COLO668 (cell line): Measurements from ENCODE around the gene ABCA2.

ENCODE experiments used
- DNase-seq: peaks from one replicate; lab custom pipeline; 2025; ENCODE audit not compliant: unreplicated experiment; lab: John Stamatoyannopoulos, UW

The ABCA2 gene, protein sequence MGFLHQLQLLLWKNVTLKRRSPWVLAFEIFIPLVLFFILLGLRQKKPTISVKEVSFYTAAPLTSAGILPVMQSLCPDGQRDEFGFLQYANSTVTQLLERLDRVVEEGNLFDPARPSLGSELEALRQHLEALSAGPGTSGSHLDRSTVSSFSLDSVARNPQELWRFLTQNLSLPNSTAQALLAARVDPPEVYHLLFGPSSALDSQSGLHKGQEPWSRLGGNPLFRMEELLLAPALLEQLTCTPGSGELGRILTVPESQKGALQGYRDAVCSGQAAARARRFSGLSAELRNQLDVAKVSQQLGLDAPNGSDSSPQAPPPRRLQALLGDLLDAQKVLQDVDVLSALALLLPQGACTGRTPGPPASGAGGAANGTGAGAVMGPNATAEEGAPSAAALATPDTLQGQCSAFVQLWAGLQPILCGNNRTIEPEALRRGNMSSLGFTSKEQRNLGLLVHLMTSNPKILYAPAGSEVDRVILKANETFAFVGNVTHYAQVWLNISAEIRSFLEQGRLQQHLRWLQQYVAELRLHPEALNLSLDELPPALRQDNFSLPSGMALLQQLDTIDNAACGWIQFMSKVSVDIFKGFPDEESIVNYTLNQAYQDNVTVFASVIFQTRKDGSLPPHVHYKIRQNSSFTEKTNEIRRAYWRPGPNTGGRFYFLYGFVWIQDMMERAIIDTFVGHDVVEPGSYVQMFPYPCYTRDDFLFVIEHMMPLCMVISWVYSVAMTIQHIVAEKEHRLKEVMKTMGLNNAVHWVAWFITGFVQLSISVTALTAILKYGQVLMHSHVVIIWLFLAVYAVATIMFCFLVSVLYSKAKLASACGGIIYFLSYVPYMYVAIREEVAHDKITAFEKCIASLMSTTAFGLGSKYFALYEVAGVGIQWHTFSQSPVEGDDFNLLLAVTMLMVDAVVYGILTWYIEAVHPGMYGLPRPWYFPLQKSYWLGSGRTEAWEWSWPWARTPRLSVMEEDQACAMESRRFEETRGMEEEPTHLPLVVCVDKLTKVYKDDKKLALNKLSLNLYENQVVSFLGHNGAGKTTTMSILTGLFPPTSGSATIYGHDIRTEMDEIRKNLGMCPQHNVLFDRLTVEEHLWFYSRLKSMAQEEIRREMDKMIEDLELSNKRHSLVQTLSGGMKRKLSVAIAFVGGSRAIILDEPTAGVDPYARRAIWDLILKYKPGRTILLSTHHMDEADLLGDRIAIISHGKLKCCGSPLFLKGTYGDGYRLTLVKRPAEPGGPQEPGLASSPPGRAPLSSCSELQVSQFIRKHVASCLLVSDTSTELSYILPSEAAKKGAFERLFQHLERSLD (N-terminal part only)

DNA sequence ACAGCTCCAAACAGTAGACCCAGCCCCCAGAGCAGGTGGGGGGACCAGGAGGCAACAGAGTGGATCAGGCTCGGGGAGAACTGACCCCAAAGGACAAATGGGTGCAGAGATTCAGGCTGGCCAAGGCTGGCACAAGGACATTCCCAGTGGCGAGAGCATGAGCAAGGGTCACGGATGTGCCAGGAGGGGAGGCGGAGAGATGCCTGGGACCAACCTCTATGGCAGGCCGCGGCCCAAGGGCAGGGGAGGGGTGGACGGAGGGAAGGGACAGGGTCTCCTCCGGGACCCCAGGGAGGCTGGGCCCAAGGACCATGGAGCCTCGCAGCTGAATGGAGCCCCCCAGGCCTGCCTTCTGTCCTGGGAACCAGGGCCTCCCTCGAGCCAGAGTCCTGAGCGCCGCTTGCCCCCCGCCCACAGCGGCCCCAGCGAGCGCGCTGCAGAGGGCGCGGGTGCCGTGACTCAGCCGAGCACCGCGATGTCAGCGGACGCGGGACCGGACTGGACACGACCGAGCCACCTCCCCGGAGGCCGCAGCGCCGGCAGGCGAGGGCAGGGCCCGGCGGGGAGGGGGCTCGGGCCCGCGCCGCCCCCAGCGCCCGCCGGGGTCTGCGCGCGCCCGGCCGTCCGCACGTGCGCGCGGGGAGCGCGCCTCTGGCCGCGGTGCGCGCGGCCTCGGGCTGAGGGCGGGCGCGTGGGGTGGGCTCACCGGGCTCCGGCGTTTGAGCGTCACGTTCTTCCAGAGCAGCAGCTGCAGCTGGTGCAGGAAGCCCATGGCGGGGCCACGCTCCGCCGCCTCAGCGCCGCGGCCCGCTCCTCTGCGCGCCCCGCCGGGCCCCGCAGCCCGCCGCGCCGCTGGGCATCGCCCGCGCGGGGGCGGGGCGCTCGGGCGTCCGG, at the start of gene ABCA2:
Gene ABCA2 (minus strand): TSS at position 869 of the 894 bp plus-strand sequence. CDS start 97 bp downstream, at position 772.
- peak; percentile 71 for DNase-seq

DNA sequence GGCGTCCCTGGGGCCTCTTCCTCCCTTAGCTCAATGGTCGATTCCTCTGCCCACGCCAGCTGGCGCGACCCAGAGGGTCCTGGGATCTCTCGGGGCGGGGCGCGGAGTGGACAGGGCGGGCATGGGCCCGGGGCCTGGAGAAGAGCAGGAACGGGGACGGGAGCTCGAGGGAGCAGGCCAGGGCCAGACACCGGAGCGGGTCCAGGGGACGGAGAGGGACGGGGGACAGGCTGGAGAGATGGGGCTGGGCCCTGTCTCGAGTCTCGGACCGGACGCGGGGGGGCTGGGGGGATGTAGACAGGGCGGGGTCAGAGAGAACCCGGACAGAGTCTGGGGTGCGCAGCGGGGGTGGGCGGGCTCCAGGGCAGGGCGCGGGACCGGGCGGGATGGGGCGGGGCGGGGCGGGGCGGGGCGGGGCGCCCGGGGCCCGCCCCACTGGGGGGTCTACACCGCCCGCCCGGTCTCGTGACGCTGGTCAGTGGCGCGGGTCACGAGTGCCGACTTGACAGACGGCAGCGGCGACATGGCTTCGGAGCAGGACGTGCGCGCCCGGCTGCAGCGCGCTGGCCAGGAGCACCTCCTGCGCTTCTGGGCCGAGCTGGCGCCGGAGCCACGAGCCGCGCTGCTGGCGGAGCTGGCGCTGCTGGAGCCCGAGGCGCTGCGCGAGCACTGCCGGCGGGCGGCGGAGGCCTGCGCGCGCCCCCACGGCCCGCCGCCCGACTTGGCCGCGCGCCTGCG, 49.1 kb upstream of the ABCA2 start, which contains the start of gene UAP1L1:
Gene UAP1L1 (plus strand): TSS at position 508 of the 738 bp plus-strand sequence. CDS start 16 bp downstream, at position 524.
- peak; percentile 75 for DNase-seq

DNA sequence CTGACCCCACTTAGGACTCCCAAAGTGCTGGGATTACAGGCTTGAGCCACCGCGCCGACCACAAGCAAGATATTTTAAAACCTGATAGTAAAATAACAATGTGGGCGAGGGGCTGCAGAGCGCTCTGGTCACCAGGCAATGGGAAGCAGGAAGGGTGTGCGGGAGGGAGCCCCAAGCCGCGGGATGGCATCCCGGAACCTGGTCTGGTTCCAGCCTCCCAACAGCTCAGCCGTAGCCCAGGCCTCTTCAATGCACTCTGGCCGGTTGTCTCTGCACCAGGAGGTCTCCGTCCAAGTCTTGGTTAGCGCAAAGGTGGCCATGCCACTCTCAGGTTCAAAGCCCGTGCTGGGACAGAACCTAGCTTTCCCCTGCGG, 48.6 kb upstream of the ABCA2 start:
- DNase-seq: no peak

DNA sequence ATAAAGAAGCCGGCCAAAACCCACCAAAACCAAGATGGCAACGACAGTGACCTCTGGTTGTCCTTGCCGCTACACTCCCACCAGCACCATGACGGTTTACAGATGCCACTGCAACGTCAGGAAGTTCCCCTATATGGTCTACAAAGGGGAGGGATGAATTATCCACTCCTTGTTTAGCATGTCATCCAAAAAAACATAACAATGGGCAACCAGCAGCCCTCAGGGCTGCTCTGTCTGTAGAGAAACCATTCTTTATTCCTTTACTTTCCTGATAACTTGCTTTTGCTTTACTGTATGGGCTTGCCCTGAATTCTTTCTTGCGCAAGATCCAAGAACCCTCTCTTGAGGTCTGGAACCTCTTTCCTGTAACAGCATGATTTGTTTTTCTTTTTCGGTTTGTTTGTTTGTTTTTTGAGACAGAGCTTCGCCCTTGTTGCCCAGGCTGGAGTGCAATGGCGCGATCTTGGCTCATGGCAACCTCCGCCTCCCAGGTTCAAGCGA, 47.3 kb upstream of the ABCA2 start:
- no peak for DNase-seq

DNA sequence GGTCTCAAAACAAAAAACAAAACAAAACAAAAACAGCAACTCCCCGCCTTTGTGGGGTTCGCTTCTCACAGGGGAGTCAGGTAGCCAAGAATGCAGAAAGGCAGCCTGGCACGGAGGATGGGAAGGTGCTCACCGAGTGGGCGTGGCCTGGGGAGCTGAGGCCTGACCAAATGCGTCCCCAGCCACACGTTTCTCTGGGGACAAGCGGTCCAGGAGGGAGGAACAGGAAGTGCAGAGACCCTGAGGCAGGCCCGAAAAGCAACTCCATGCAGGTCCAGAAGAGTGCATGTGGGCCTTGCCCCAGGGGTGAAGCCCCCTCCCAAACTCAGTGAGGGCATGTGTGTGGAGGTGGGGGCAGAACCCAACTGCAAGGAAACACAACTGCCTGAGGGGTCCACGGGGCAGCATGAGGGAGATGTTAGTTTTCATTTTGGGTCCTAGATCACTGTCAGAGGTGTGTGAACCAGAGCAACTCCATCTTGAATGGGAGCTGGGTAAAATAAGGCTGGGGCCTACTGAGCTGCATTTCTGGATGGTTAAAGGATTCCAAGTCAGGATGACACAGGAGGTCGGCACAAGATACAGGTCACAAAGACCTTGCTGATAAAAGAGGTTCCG, 46.7 kb upstream of the ABCA2 start:
- DNase-seq: no peak

DNA sequence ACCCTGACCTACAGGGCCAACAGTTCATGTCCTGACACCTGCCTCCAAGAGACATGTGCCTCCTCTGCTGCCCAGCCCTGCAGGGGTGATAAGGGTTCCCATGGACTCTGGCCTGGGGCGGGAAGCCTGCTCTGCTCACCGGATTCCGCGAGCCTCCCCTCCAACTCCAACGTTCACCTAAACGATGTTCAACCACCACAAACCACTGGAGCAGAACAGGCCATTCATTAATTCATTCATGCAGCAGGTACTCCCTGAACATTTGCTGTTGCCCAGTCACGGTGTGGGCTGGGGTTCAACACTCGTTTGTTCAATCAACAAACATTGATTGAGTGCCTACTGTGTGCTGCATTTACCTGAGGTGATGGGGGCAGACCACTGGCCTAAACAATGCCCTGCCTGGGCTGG, 46.0 kb upstream of the ABCA2 start:
- DNase-seq: no peak

DNA sequence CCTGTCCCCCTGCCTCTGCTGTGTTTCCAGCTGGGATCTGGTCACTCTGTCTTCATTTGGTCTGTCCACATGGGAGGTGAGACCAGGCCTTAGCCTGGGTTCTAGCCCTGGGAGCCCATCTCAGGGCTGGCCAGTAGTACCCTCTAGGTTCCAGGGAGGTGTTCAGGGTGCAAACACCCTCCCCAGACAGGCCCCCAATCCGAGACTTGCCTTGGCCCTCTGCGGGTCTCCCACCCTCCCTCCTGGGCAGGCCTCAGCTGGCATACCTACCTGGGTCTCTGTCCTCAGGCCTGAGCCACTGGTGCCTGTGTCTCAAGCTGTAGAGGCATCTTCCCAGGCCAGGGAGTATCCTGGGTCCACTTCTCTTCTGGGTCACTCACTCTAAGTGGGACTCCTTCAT, 43.2 kb upstream of the ABCA2 start:
- no peak for DNase-seq

DNA sequence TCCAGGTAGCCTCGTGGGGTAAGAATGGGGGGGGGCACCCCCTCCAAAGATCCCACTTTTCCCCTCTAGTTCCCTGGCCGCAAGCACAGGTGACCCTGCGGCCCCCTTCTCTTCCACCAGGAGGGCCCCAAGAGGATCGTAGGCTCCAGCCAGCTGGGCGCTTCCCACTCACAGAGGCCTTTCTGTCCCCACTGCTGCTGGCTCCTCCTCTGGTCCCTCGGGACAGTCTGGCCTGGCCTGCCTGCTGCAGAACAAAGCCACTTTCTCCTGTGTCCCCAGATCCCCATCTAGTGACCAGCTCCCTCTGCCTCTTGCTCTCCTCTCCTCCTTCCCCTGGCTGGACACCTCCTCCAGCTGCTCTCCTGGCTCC, 42.9 kb upstream of the ABCA2 start:
- DNase-seq: peak; percentile 84

DNA sequence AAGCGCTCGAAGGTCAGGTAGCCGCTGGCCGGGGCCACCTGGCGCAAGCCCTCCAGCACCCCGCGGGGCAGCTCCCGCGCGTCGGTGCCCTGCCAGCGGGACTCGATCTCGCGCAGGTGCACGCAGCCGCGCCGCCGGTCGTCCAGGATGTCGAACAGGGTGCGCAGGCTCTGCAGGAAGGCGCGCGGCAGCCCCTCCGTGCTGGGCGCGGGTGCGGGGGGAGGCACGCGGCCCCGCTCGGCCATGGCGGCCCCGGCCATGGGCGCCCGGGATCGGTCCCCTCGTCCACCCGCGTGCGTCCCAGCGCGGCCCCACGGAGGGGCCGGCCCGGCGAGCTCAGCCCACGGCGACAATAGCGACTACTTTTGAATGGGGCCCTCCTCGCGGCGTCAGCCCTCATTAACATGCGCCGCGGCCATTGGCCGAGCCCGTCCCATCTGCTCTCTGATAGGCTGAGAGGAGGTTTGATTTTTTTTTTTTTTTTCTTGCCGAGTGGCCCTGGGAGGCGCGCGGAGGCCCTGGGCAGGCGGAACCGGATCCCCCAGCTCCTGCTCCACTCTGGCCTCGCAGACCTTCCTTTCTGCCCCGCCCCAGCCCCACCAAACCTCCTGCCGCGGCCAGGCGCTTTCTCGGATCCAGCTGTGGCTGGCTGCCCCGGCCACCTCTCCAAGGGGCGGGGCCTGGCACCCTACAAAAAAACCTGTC, 42.3 kb upstream of the ABCA2 start, which contains the start of gene SAPCD2:
Gene SAPCD2 (minus strand): TSS at position 357 of the 705 bp plus-strand sequence. CDS start 97 bp downstream, at position 260.
- DNase-seq: peak; percentile 96

DNA sequence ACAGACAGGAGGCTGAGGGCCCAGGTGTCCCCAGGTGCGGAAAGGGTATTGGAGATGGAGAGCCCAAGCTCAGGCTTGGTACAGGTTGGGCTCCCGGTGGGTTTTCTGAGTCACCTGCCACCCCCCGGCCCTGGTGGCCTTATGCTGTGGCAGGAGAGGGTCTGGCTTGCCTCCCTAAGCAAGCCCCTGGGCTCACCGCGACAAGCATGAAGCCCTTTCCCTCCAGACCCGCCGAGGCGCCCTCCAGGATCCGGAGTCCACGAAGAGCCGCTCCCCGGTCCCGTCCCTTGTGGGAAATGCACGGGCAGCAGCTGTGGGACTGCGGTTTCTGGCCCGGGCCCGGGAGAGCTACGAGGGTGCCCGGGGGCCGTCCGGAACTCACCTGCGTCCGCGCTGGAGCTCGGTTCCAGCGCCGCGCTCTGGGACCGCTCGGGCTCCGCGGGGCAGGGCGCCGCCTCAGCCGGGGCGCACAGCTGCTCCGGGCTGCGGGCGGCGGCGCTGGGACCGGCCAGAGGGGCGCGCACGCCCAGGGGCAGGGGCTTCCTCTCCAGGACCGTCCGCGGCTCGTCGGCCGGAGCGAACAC, 41.6 kb upstream of the ABCA2 start:
- DNase-seq: peak; percentile 66

DNA sequence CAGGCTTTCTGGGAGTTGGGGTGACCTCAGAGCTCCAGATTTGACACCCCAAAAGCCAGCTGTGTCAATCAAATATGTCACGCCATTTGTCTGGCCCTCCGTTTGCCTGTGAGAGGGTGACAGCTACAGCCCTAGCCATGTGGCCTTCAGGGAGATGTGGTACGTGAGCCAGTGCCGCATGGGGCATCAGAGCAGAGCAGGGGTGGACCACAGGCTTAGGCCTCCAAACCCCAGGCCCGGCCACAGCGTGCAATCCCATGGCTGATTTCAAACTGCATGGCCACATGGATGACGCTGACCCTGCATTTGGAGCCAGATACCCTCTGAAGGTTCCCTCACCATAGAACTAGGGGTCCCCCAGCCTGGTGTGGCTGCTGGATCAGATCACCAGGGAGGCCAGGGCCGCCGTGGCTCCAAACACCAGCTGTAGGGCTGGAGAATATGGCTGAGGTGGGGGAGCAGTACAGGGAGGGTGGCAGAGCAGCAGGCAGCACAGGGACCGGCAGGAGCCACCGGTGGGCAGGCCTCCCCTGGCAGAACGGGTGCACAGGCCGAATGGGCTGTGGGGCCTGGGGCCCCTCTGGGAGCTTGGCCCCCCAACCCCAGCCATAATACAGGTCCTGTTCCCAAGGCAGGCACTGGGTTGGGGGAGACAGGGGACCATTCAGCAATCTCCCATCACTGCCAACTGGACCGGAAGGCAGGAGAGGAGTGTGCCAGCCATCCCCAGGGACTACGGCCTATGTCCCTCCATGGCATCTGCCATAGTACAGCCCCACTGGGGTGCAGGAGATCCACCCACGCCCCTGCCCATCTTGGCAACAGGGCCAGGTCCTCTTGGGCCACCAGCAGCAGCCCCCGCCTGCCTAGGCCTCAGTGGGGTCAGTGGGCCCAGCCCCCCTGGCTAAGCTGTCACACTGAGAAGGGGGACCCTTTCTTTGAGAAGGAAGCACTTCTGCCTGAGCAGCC, 40.8 kb upstream of the ABCA2 start:
- DNase-seq: peak; percentile 53

DNA sequence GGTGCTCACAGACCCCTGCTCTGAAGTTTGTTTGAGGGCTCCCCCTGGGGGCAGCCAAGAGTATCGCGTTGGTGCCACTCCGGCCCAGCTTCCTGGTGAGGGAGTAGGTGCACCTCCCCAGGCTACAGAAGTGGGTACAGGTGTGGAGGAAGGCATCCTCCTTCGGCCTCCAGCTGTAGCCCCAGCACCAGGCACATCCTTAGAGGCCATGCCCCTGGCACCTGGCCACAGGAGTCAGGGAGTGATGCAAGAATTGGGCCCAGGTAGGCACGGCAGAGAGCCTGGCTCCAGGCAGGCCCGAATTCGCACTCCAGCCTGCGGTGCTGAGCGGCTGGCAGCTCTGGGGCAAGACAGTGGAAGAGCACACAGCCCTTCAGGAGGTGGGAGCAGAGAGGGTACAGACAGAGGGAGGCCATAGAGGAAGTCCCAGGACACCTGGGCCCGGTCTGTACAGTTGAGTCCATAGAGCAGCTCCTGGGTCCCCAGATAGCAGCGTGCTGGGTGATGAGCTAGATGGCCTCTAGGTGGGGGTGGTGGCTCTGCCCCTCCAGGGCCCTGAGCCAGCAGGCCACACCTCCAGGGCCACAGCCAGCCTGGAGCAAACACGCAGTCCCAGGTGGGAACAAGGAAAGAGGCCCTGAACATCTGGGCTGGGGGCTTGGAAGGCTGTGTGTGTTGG, 40.0 kb upstream of the ABCA2 start:
- DNase-seq: peak; percentile 91

DNA sequence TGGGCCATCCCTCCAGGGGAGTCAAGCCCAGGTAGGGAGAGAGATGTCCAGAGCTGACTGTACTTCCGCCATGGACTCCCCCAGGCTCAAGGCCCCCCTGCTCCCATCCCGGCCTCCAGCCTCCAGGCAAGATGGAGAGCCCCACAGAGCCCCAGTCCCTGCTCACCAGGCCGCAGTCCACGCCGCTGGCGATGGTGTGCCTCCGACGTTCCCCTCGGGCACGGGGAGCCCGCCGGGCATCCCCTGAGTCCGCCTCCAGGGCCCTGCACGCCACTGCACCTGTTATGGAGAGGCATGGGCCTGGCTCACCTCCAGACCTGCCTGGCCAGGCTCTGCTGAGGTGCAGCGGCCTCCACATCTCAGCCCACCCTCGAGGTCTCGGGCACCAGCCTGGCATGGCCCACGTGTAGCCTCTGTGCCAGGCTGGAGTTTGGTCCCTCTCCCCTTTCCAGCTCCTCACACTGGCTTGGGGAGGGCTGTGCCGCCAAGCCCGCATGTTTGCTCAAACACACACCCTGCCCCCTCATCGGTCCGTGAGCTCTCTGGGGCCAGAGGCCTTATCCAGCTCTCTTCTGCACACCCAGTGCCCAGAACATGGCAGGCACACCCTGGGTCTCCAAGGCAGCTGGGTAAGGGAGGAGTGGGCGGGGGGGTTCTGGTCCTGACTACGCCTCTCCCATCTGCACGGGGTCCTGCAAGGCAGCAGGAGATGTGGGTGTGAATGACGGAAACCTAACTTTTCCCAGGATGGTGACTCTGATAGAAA, 38.2 kb upstream of the ABCA2 start:
- no peak for DNase-seq

DNA sequence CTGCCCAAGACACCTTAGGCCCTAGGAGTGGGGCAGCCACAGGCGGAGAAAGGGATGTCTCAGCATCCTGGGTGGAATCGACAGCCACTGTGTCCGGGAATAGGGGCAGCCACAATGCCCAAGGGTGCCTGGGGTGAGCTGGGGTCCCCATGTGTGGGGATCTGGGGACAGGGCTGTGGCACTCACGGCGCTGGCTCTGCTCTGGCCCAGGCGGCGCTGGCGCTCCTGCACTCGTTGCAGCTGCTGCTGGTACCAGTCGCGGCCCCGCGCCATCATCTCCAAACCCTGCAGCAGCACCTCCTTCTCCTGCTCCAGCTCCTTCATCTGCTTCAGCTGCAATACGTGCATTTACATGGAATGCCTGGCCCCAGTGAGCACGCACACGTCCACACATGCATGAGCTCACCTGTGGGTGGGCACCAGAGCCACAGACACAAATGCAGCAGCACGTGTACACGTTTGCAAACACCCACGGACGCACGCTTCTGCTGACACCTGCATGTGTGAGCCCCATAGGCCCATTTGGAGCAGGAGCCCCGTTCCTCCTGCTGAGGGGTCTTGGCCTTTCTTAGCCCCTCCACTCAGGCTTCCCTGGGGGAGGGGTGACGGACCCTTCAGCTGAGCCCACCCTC, 37.4 kb upstream of the ABCA2 start:
- no peak for DNase-seq

DNA sequence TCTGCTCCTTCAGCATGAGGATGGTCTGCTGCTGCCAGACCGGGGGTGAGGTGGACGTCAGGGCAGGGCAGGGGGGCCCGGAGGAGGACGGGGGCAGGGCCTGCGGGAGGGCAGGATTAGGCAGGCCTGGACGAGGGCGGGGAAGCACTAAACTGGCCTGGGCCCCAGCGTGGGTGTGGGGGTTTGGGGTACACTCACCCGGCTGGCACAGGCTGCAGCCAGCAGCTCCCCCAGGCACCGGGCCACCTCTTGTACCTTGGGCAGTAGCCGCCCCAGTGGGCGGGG, 36.8 kb upstream of the ABCA2 start:
- DNase-seq: no peak
